Small intestine (tissue), 7 donors: ENCODE data around the gene TOE1. TPM values are rescaled to one million over a fixed set of nuclear protein-coding genes. Genes with fewer than 3 reads are reported as not detected.

Experiments used
- DNase-seq, 2 donors: peaks; one replicate each; pipeline versions ENCODE4 v3.0.0 to v3.0.0-alpha.2; 2013
- FAIRE-seq: peaks from 2 replicates; lab custom pipeline; 2012; peaks lifted over from hg19 to GRCh38; lab: Jason Lieb, UNC
- H3K27ac ChIP-seq, 3 donors: one replicate each; pipeline ENCODE4 v1.5.1; 2013; ENCODE audit warnings: low read length in 2 of 3, mild to moderate bottlenecking in 2 of 3, control low read depth in 1 of 3, inconsistent platforms in 1 of 3, low read depth in 1 of 3, moderate library complexity in 1 of 3
- H3K27me3 ChIP-seq, 3 donors: one replicate each; pipeline ENCODE4 v1.6.1; 2013; ENCODE audit warnings: low read length in 3 of 3, inconsistent platforms in 1 of 3; ENCODE audit not compliant: control insufficient read depth in 3 of 3, insufficient read depth in 3 of 3
- H3K36me3 ChIP-seq, 3 donors: one replicate each; pipeline ENCODE4 v1.6.1; 2013; ENCODE audit warnings: low read length in 3 of 3, inconsistent platforms in 1 of 3, low read depth in 1 of 3, mild to moderate bottlenecking in 1 of 3, moderate library complexity in 1 of 3; ENCODE audit not compliant: control insufficient read depth in 3 of 3, insufficient read depth in 2 of 3
- H3K4me1 ChIP-seq, 3 donors: one replicate each; pipeline ENCODE4 v1.6.1; 2013; ENCODE audit warnings: low read length in 2 of 3, inconsistent platforms in 1 of 3, low read depth in 1 of 3, mild to moderate bottlenecking in 1 of 3, moderate library complexity in 1 of 3; ENCODE audit not compliant: control insufficient read depth in 3 of 3, insufficient read depth in 2 of 3
- H3K4me3 ChIP-seq, 3 donors: one replicate each; pipeline ENCODE4 v1.5.1; 2013; ENCODE audit warnings: low read length in 3 of 3, control low read depth in 1 of 3, inconsistent platforms in 1 of 3, low read depth in 1 of 3, mild to moderate bottlenecking in 1 of 3, moderate library complexity in 1 of 3
- H3K9me3 ChIP-seq, 2 donors: one replicate each; pipeline ENCODE4 v1.6.1; 2013; ENCODE audit warnings: low read depth in 1 of 2, low read length in 1 of 2; ENCODE audit not compliant: control insufficient read depth in 2 of 2, insufficient read depth in 1 of 2
- WGBS, 3 donors: extraction: QIAGEN DNeasy Blood & Tissue Kit; methylation state at CpG; one replicate each; pipeline ENCODE4 v1.1.7; 2013; 5-methylcytosine and 5-hydroxymethylcytosine counted together
- polyA plus RNA-seq, 4 donors: library from polyadenylated mRNA; stranded (reverse) in 3 of 4; unstranded in 1 of 4; fragments of 200-250 nt in 3 of 4; fragments of 120-200 nt in 1 of 4; gene quantifications; one replicate each; pipeline versions ENCODE4 v1.2.1 to v1.2.3, GENCODE V29; 2013
- donor health status: healthy with polysubstance abuse.
- donor health status: control.
- donor health status: control.
- donor health status: Bipolar disorder and iron deficiency.
- donor health status: healthy.

TOE1 gene
- polyA plus RNA-seq, 4 donors: 9.6 to 18.4 (median 13.8) TPM

- 88 to 93% (median 91%) methylated on average over 4 of the region's 4 CpGs for whole genome bisulfite sequencing, 3 donors
These were observed 20.2 kb upstream of the TOE1 start for GRCh38 chr1:45319761-45320160.

GRCh38 chr1:45321444-45321843 is 18.5 kb upstream of the TOE1 start:
- no peak overlapping the region for H3K4me3 ChIP-seq
- H3K27ac ChIP-seq: no peak overlapping the region
- H3K36me3 ChIP-seq: no peaks in the 10 kb centered on the region
- peaks cover 0 to 3% (median 2%) of the 10 kb centered on the region in 3 donors for H3K4me1 ChIP-seq
- H3K9me3 ChIP-seq: no peaks in the 10 kb centered on the region
- no peak for FAIRE-seq
- WGBS, 3 donors: 86 to 93% (median 92%) methylated on average over 5 of the region's 5 CpGs
- H3K27me3 ChIP-seq: peaks cover 0 to 3% (median 0%) of the 10 kb centered on the region in 3 donors
- no peak for DNase-seq

More at GRCh38 chr1:45319761-45320160, 20.2 kb upstream of the TOE1 start:
- no peaks in the 10 kb centered on the region for H3K9me3 ChIP-seq
- peaks cover 0 to 3% (median 0%) of the 10 kb centered on the region in 3 donors for H3K27me3 ChIP-seq
- DNase-seq (no peak), FAIRE-seq (no peak)
- H3K27ac ChIP-seq: no peak overlapping the region
- no peaks in the 10 kb centered on the region for H3K36me3 ChIP-seq
- H3K4me1 ChIP-seq: no peaks in the 10 kb centered on the region
- no peak overlapping the region for H3K4me3 ChIP-seq

DNA sequence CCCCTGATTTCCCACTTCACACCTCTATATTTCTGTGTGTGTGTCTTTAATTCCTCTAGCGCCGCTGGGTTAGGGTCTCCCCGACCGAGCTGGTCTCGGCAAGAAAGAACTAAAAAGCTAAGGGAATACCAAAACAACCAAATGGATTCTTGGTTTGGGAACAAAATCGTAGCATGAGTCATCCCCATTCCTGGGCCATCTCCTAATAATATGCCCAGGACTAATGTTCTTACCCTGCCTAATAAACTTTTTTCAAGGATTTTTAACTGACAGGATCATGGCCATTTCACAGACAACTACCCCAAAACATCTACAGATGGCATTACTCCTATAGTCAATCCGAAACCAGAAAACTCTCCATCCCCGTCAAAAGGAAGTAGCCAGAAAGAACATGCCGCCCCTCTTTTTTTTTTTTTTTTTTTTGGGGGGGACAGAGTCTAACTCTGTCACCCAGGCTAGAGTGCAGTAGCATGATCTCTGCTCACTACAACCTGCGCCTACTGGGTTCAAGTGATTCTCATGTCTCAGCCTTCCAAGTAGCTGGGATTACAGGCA is 17.4 kb upstream of the TOE1 start:
- H3K27ac ChIP-seq: no peak overlapping the region
- peaks cover 0 to 2% (median 0%) of the 10 kb centered on the region in 3 donors for H3K36me3 ChIP-seq
- WGBS, 3 donors: 85 to 90% (median 88%) methylated on average over 10 of the region's 10 CpGs
- H3K27me3 ChIP-seq: no peaks in the 10 kb centered on the region
- no peaks in the 10 kb centered on the region for H3K9me3 ChIP-seq
- no peak for DNase-seq
- FAIRE-seq: no peak
- no peak overlapping the region for H3K4me3 ChIP-seq
- peaks cover 0 to 10% (median 2%) of the 10 kb centered on the region in 3 donors for H3K4me1 ChIP-seq

GRCh38 chr1:45325851-45326506 is 14.0 kb upstream of the TOE1 start:
- H3K27ac ChIP-seq: no peak overlapping the region

DNA sequence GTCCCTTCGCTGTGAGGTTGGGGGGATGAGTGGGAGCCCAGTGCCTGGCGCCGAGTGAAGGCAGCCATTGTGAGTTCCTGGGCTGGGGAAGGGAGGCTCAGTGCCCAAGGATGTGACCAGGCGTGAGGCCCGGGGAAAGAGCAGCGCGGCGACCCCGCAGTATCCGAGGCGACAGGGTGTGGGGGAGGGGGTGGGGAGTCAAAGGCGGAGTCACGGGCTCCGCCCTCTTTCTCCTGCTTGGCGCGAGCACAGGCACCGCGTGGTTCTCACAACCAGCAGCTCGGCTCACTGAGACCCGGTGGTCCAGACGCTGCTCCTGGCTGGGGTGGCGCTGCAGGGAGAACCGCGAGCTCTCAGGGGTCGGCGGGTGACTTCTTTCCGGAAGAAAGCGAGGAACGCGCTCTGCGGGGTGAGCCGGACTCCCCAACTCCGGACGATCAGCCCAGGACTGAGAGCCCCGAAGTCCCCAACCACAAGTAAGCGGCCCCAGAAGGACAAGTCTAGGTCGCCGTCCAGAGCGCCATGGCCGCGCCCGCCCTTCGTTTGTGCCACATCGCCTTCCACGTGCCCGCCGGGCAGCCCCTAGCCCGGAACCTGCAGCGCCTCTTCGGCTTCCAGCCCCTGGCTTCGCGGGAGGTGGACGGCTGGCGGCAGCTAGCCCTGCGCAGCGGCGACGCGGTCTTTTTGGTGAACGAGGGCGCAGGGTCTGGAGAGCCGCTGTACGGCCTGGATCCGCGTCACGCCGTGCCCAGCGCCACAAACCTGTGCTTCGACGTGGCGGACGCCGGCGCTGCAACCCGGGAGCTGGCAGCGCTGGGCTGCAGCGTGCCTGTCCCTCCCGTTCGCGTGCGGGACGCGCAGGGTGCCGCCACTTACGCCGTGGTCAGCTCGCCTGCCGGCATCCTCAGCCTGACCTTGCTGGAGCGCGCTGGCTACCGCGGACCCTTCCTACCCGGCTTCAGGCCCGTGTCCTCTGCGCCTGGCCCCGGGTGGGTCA is 13.0 kb upstream of the TOE1 start, which contains the start of gene HPDL:
Gene HPDL (plus strand): TSS at position 269 of the 997 bp plus-strand sequence. CDS start 254 bp downstream, at position 523.
- Histone ChIP-seq H3K36me3 (peaks cover 0 to 41% (median 0%) of the 10 kb centered on the region in 3 donors), H3K4me3 (peak within 1 kb of the TSS; percentile 43 to 53 (median 48)), H3K9me3 (no peaks in the 10 kb centered on the region), H3K4me1 (peaks cover 0 to 16% (median 2%) of the 10 kb centered on the region in 3 donors), H3K27me3 (no peaks in the 10 kb centered on the region), H3K27ac (peak within 1 kb of the TSS in 1 of 3 donors; percentile 2)
- no peak for FAIRE-seq
- WGBS, 3 donors: 2 to 5% (median 2%) methylated on average over 83 to 96 of the region's 96 CpGs
- DNase-seq: peak; percentile 57 to 87

More at GRCh38 chr1:45325851-45326506, 14.0 kb upstream of the TOE1 start:
- no peak for FAIRE-seq
- H3K27me3 ChIP-seq: no peaks in the 10 kb centered on the region
- peaks cover 0 to 31% (median 0%) of the 10 kb centered on the region in 3 donors for H3K36me3 ChIP-seq
- H3K4me1 ChIP-seq: peaks cover 0 to 16% (median 2%) of the 10 kb centered on the region in 3 donors
- DNase-seq: no peak
- H3K4me3 ChIP-seq: peak overlapping the region in 1 of 3 donors; percentile 48
- 52 to 70% (median 56%) methylated on average over 6 of the region's 6 CpGs for WGBS, 3 donors
- no peaks in the 10 kb centered on the region for H3K9me3 ChIP-seq

DNA sequence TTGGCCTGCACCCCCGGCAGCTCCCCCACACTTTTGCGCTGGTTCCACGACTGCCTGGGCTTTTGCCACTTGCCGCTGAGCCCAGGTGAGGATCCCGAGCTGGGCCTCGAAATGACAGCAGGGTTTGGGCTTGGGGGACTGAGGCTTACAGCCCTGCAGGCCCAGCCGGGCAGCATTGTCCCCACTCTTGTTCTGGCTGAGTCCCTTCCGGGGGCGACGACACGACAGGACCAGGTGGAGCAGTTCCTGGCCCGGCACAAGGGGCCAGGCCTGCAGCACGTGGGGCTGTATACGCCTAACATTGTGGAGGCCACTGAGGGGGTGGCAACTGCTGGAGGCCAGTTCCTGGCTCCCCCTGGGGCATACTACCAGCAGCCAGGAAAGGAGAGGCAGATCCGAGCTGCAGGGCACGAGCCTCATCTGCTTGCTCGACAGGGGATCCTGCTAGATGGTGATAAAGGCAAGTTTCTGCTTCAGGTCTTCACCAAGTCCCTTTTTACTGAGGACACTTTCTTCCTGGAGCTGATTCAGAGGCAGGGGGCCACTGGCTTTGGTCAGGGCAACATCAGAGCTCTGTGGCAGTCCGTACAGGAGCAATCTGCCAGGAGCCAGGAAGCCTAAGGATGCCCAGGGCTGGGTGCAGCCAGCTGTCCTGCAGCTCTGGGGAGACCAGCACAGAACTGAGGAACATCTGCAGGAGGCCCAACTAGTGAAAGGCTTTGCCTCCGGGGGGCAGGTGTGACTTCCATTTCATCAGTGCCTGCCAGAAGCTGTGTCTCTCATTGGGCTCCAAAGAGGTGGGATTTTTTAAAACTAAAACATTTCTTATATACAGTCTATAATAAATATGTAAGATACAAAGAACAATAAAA is 12.1 kb upstream of the TOE1 start:
- WGBS, 3 donors: 21 to 48% (median 27%) methylated on average over 19 of the region's 19 CpGs
- peak overlapping the region in 2 of 3 donors; percentile 48 to 53 for H3K4me3 ChIP-seq
- H3K27me3 ChIP-seq: no peaks in the 10 kb centered on the region
- no peaks in the 10 kb centered on the region for H3K9me3 ChIP-seq
- FAIRE-seq (no peak), DNase-seq (peak in 1 of 2 donors; percentile 55)
- H3K36me3 ChIP-seq: peaks cover 4 to 50% (median 5%) of the 10 kb centered on the region in 3 donors
- peaks cover 0 to 16% (median 2%) of the 10 kb centered on the region in 3 donors for H3K4me1 ChIP-seq
- peak overlapping the region in 1 of 3 donors; percentile 2 for H3K27ac ChIP-seq

DNA sequence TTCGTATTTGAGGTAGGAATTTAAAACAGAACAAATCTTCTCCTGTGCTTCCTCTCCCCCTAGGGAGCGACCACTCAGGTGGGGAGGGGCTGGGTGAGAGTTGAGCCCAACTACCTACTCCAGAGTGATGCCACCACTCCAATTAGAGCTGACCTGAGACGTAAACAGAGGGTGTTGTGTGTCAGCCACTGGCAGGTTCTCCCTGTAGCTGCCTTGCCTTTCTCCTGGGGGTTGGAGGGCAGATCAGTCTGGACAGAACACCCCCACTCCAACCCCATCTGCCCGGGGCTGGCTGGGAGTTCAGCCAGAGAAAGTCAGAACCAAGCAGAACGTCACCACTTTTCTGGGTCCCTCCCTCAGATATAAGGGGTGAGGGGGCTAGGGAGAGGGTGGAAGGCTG is 11.3 kb upstream of the TOE1 start:
- Histone ChIP-seq H3K4me3 (peak overlapping the region in 1 of 3 donors; percentile 48), H3K9me3 (no peaks in the 10 kb centered on the region), H3K27me3 (no peaks in the 10 kb centered on the region), H3K4me1 (peaks cover 0 to 17% (median 2%) of the 10 kb centered on the region in 3 donors), H3K36me3 (peaks cover 4 to 58% (median 5%) of the 10 kb centered on the region in 3 donors), H3K27ac (no peak overlapping the region)
- WGBS, 3 donors: 33 to 58% (median 56%) methylated on average over 5 of the region's 5 CpGs
- DNase-seq (no peak), FAIRE-seq (no peak)
